Thyroid gland (tissue), 4 donors: Measurements from ENCODE around the gene UBE2I.

Experiments used
- CTCF ChIP-seq, 6 experiments: fragments of 200-600 bp in 3 of 6; fragments of 450-650 bp in 3 of 6; sonication (generic) in 3 of 6; IDR thresholded peaks; one replicate each; pipeline ENCODE4 v1.5.1; 2016 to 2019; ENCODE audit warnings: antibody characterized with exemption in 6 of 6, mild to moderate bottlenecking in 2 of 6, inconsistent platforms in 1 of 6, moderate library complexity in 1 of 6
- POLR2A ChIP-seq, 2 donors: fragments of 450-650 bp; IDR thresholded peaks; one replicate each; pipeline ENCODE4 v1.6.1; 2017; ENCODE audit warnings: antibody characterized with exemption in 2 of 2, mild to moderate bottlenecking in 2 of 2, moderate library complexity in 1 of 2

DNA sequence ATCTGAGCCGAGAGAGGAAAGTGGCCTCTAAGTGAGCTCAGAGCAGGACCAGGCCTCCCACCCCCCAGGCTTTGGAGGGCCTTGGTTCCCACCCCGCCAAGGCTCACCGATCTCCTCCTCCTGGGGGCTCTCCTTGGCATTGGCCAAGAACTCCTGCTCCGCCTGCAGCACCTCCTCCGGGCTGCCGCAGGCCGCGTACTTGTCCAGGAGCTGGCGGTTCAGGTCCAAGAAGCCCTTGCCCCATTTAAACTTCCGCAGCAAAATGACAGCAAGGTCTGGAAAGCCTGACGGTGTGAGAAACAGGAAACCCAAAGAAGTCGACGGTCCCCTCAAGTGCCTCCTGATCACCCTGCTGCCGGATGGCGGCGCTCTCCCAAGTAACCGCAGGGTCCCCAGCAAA lies 40.5 kb downstream of the UBE2I start:
- TF ChIP-seq CTCF (IDR thresholded peaks at IDR 0.05): no peak
- no peak for TF ChIP-seq POLR2A (IDR thresholded peaks at IDR 0.05)
